Measurements from ENCODE around the gene ELP5.

Gene ELP5

DNA sequence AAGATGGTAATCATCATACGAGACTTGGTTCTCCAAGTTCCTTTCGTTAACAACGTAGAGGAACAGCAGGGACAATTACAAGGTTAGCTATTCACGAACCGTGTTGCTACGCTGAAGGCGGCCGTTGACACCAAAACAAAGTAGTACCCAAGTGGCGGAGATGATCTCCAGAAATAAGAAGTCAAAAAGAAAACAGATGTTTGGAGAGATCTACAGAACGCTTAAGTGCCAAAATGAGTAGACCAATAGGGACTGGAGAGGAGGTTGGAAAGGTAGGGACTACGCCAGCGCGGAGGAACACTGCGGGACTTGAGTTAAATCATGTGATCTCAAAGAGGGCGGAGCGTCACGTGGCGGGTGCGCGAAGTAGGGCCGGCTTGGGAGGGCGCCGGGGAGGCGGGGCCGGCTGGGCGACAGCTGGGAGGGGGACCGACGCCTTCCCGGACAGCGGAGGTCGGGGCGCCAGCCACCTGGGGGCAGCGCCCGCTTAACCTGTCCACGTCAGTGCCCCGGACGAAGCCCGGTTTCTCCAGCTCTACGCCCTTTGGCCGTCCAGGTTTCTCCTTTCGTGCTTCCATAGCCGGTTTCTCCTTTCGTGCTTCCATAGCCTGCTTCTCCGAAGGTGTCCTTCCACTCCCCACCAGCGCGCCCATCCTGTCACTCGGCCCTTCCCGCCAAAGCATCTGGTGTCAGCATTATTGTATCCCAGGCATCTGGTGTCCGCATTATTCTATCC is 9.1 kb upstream of the ELP5 start (continued):
- TF ChIP-seq ZNF776 (tag by site-specific recombination; IDR thresholded peaks at IDR 0.05; ENCODE audit: borderline replicate concordance) (no peak), ZNF626 (tag by site-specific recombination; IDR thresholded peaks at IDR 0.05) (no peak), ZNF585B (tag by site-specific recombination; IDR thresholded peaks at IDR 0.05) (no peak), ZNF561 (tag by site-specific recombination; IDR thresholded peaks at IDR 0.05; ENCODE audit: borderline replicate concordance) (peak; percentile 93), KLF9 (tag by site-specific recombination; IDR thresholded peaks at IDR 0.05; ENCODE audit: low read depth) (peak; percentile 99), GFI1B (tag by site-specific recombination; IDR thresholded peaks at IDR 0.05) (no peak), HOXD13 (CRISPR knock-in tag; IDR thresholded peaks at IDR 0.05; ENCODE audit: borderline replicate concordance) (no peak), ZNF433 (tag by site-specific recombination; IDR thresholded peaks at IDR 0.05; ENCODE audit: low read depth) (no peak), ZNF677 (tag by site-specific recombination; IDR thresholded peaks at IDR 0.05) (no peak), ZNF184 (tag by site-specific recombination; IDR thresholded peaks at IDR 0.05) (0 out of 2 replicates have a peak, but pooled peaks have one; percentile 23), ZNF2 (tag by site-specific recombination; IDR thresholded peaks at IDR 0.05) (peak; percentile 96), GLI2 (tag by site-specific recombination; IDR thresholded peaks at IDR 0.05; ENCODE audit: borderline replicate concordance, low read depth) (peak; percentile 43; the same call in 1 of the 2 replicates), ZBTB10 (tag by site-specific recombination; IDR thresholded peaks at IDR 0.05) (peak; percentile 88), ZNF701 (tag by site-specific recombination; IDR thresholded peaks at IDR 0.05) (no peak), ZNF114 (tag by site-specific recombination; IDR thresholded peaks at IDR 0.05) (no peak), ZNF211 (tag by site-specific recombination; IDR thresholded peaks at IDR 0.05; ENCODE audit: low read depth) (no peak), ATF2 (tag by site-specific recombination; IDR thresholded peaks at IDR 0.05; ENCODE audit: low read depth) (peak; percentile 75; the same call in 1 of the 2 replicates), ZNF214 (tag by site-specific recombination; IDR thresholded peaks at IDR 0.05; ENCODE audit: borderline replicate concordance) (no peak), ZNF112 (tag by site-specific recombination; IDR thresholded peaks at IDR 0.05) (no peak), ZNF223 (tag by site-specific recombination; IDR thresholded peaks at IDR 0.05) (no peak), ZNF423 (tag by site-specific recombination; IDR thresholded peaks at IDR 0.05) (peak; percentile 70; the same call in 1 of the 2 replicates), ZFP3 (tag by site-specific recombination; IDR thresholded peaks at IDR 0.05; ENCODE audit: low read depth) (no peak), ZNF768 (tag by site-specific recombination; IDR thresholded peaks at IDR 0.05) (no peak)
- TF ChIP-seq, protein P1, sequence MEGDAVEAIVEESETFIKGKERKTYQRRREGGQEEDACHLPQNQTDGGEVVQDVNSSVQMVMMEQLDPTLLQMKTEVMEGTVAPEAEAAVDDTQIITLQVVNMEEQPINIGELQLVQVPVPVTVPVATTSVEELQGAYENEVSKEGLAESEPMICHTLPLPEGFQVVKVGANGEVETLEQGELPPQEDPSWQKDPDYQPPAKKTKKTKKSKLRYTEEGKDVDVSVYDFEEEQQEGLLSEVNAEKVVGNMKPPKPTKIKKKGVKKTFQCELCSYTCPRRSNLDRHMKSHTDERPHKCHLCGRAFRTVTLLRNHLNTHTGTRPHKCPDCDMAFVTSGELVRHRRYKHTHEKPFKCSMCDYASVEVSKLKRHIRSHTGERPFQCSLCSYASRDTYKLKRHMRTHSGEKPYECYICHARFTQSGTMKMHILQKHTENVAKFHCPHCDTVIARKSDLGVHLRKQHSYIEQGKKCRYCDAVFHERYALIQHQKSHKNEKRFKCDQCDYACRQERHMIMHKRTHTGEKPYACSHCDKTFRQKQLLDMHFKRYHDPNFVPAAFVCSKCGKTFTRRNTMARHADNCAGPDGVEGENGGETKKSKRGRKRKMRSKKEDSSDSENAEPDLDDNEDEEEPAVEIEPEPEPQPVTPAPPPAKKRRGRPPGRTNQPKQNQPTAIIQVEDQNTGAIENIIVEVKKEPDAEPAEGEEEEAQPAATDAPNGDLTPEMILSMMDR (tag by site-specific recombination; IDR thresholded peaks at IDR 0.05): peak; percentile 78
- TF ChIP-seq, protein P2, sequence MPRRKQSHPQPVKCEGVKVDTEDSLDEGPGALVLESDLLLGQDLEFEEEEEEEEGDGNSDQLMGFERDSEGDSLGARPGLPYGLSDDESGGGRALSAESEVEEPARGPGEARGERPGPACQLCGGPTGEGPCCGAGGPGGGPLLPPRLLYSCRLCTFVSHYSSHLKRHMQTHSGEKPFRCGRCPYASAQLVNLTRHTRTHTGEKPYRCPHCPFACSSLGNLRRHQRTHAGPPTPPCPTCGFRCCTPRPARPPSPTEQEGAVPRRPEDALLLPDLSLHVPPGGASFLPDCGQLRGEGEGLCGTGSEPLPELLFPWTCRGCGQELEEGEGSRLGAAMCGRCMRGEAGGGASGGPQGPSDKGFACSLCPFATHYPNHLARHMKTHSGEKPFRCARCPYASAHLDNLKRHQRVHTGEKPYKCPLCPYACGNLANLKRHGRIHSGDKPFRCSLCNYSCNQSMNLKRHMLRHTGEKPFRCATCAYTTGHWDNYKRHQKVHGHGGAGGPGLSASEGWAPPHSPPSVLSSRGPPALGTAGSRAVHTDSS (tag by site-specific recombination; IDR thresholded peaks at IDR 0.05): peak; percentile 71
- TF ChIP-seq, protein P3, sequence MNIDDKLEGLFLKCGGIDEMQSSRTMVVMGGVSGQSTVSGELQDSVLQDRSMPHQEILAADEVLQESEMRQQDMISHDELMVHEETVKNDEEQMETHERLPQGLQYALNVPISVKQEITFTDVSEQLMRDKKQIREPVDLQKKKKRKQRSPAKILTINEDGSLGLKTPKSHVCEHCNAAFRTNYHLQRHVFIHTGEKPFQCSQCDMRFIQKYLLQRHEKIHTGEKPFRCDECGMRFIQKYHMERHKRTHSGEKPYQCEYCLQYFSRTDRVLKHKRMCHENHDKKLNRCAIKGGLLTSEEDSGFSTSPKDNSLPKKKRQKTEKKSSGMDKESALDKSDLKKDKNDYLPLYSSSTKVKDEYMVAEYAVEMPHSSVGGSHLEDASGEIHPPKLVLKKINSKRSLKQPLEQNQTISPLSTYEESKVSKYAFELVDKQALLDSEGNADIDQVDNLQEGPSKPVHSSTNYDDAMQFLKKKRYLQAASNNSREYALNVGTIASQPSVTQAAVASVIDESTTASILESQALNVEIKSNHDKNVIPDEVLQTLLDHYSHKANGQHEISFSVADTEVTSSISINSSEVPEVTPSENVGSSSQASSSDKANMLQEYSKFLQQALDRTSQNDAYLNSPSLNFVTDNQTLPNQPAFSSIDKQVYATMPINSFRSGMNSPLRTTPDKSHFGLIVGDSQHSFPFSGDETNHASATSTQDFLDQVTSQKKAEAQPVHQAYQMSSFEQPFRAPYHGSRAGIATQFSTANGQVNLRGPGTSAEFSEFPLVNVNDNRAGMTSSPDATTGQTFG (tag by site-specific recombination; IDR thresholded peaks at IDR 0.05; ENCODE audit: borderline replicate concordance): peak; percentile 79
